Suprapubic skin (tissue), 4 donors: Measurements from ENCODE around the gene KRTAP24-1. TPM values are rescaled to one million over a fixed set of nuclear protein-coding genes. Genes with fewer than 3 reads are reported as not detected.

Experiments
- DNase-seq, 2 donors: peaks; one replicate each; pipeline ENCODE4 v3.0.0-alpha.2; 2019; ENCODE audit warnings: low spot score in 2 of 2
- H3K27ac ChIP-seq: fragments of 200-600 bp; sonication (generic); one replicate; pipeline ENCODE4 v1.5.1; 2019
- H3K27me3 ChIP-seq: fragments of 200-600 bp; sonication (generic); one replicate; pipeline ENCODE4 v1.5.1; 2019
- H3K36me3 ChIP-seq: fragments of 200-600 bp; sonication (generic); one replicate; pipeline ENCODE4 v1.5.1; 2019
- H3K4me1 ChIP-seq: fragments of 200-600 bp; sonication (generic); one replicate; pipeline ENCODE4 v1.5.1; 2019
- H3K4me3 ChIP-seq: fragments of 200-600 bp; sonication (generic); one replicate; pipeline ENCODE4 v1.5.1; 2019; ENCODE audit warnings: mild to moderate bottlenecking
- H3K9me3 ChIP-seq: fragments of 200-600 bp; sonication (generic); one replicate; pipeline ENCODE4 v1.5.1; 2019
- EP300 ChIP-seq: sonication (generic); formaldehyde crosslinking; IDR thresholded peaks from one replicate; pipeline ENCODE4 v1.6.1; 2017; ENCODE audit warnings: antibody characterized with exemption
- POLR2A ChIP-seq, 2 donors: fragments of 450-650 bp; IDR thresholded peaks; one replicate each; pipeline ENCODE4 v1.6.1; 2017; ENCODE audit warnings: antibody characterized with exemption in 2 of 2, mild to moderate bottlenecking in 2 of 2, moderate library complexity in 2 of 2
- POLR2AphosphoS5 ChIP-seq, 3 donors: sonication (generic); formaldehyde crosslinking; IDR thresholded peaks; one replicate each; pipeline ENCODE4 v1.6.1; 2017; ENCODE audit warnings: antibody characterized with exemption in 3 of 3
- WGBS: methylation state at CpG from one replicate; pipeline ENCODE4 v1.1.5; 2018; 5-methylcytosine and 5-hydroxymethylcytosine counted together
- total RNA-seq, 4 donors: library from RNA; depleted of rRNA; stranded (reverse); fragments of >200 nt; gene quantifications; one replicate each; pipeline ENCODE4 v1.1.0, GENCODE V29; 2016
- TF ChIP-seq, protein P1 (sequence below), 2 donors: fragments of 200-600 bp in 1 of 2; fragments of 450-650 bp in 1 of 2; sonication (generic) in 1 of 2; IDR thresholded peaks; one replicate each; pipeline ENCODE4 v1.5.1; 2016 to 2019; ENCODE audit warnings: antibody characterized with exemption in 2 of 2, mild to moderate bottlenecking in 1 of 2, moderate library complexity in 1 of 2

Gene KRTAP24-1
- total RNA-seq, 4 donors from 2014 or later: 0.47 to 9.7 (median 4.5) TPM; not detected in 1

DNA sequence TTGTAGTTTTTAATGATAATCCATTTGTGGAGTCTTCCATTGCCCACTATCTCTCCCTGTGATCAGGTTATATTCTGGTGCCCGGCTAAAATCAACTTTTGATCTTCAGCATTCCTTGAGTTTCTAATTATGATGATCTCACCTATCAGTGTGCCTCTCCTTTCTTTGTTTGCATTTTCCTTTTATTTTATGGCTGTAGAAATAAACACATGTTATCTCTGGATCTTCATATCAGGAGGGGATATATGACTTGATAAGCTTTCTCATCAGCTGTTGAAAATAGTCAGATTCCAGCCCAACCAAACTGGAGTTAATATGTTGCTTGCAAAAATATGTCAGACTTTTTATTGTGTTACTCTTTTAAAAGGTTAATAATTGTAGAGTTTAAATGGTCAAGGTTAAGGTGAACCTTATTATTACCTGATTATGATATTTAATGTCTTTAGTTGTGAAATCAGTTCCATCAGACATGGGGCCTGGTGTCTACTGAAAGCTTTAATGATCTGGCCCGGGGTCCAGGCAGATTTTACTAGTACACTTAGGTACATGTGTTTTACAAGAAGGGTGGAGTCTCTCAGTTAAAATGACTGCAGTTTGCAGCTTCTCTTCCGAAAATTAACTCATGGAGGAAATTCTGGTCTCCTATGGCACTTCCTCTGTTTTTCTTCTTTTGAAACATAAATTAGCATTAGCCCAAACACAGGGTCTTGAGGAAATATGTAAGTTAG lies 12.8 kb downstream of the KRTAP24-1 start:
- no peaks in the 10 kb centered on the region for H3K9me3 ChIP-seq
- WGBS: 57% methylated on average over 3 of the region's 3 CpGs
- H3K36me3 ChIP-seq: no peaks in the 10 kb centered on the region
- TF ChIP-seq EP300 (no peak), POLR2AphosphoS5 (IDR thresholded peaks at IDR 0.05) (no peak), POLR2A (IDR thresholded peaks at IDR 0.05) (no peak)
- TF ChIP-seq, protein P1, sequence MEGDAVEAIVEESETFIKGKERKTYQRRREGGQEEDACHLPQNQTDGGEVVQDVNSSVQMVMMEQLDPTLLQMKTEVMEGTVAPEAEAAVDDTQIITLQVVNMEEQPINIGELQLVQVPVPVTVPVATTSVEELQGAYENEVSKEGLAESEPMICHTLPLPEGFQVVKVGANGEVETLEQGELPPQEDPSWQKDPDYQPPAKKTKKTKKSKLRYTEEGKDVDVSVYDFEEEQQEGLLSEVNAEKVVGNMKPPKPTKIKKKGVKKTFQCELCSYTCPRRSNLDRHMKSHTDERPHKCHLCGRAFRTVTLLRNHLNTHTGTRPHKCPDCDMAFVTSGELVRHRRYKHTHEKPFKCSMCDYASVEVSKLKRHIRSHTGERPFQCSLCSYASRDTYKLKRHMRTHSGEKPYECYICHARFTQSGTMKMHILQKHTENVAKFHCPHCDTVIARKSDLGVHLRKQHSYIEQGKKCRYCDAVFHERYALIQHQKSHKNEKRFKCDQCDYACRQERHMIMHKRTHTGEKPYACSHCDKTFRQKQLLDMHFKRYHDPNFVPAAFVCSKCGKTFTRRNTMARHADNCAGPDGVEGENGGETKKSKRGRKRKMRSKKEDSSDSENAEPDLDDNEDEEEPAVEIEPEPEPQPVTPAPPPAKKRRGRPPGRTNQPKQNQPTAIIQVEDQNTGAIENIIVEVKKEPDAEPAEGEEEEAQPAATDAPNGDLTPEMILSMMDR (IDR thresholded peaks at IDR 0.05): no peak
- no peaks in the 10 kb centered on the region for H3K27me3 ChIP-seq
- H3K4me3 ChIP-seq: no peak overlapping the region
- no peak for DNase-seq
- no peak overlapping the region for H3K27ac ChIP-seq
- no peaks in the 10 kb centered on the region for H3K4me1 ChIP-seq

DNA sequence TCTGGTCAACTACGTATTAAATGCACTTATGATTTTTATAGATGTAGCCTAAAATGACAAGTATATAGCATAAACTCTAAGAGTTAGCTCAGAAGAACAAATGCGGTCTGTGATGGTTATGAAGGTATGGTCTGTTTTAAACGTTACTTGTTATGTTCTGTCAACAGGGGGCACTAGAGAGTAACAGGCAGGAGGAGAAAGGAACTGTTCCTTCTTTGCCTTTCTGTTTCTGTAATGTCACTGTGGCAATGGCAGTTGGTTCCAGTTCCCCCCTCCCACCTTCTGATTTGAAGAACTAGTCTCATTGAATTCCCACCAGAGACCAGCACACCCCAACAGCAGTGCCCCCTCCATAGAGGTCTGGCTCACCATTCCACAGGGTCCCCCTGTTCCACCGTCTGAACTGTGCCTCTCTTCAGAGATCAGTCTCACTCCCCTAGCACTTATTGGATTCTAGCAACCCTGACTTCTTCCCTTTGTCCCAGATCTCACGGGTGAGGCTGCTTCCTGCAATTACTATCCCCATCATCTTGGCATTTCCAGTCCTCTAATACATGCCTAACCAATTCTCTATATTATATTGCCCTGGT lies 14.0 kb downstream of the KRTAP24-1 start:
- Histone ChIP-seq H3K36me3 (no peaks in the 10 kb centered on the region), H3K27ac (no peak overlapping the region), H3K4me1 (no peaks in the 10 kb centered on the region), H3K9me3 (no peaks in the 10 kb centered on the region), H3K4me3 (no peak overlapping the region), H3K27me3 (no peaks in the 10 kb centered on the region)
- DNase-seq: no peak
- WGBS: 81% methylated on average over 5 of the region's 5 CpGs
- TF ChIP-seq, protein P1 (IDR thresholded peaks at IDR 0.05): no peak

DNA sequence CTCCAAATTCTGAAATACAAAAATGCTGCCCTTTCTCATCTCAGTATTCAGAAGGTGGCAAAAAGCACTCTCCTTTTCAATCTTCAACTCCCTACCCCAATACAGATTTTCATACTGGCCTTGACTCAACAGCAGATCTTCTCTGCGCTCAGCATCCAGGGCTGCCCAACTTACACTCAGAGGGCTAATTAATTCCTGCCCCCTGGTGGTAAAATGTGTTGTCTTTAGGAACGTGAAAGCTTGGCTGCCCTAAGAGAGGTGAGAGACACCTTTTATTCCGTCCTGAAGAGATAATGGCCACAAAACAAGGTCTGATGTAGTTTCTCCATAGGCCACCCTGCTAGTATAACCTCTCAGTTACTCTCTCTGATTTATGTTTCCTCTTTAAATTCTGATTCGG lies 25.0 kb downstream of the KRTAP24-1 start:
- TF ChIP-seq, protein P1 (IDR thresholded peaks at IDR 0.05): peak in 1 of 2 donors; percentile 12
- TF ChIP-seq POLR2A (IDR thresholded peaks at IDR 0.05): no peak
- H3K4me3 ChIP-seq: no peak overlapping the region
- no peaks in the 10 kb centered on the region for H3K36me3 ChIP-seq
- no peaks in the 10 kb centered on the region for H3K4me1 ChIP-seq
- H3K27me3 ChIP-seq: no peaks in the 10 kb centered on the region
- no peak for DNase-seq
- no peaks in the 10 kb centered on the region for H3K9me3 ChIP-seq
- WGBS: 64% methylated on average over 4 of the region's 4 CpGs
- H3K27ac ChIP-seq: no peak overlapping the region

DNA sequence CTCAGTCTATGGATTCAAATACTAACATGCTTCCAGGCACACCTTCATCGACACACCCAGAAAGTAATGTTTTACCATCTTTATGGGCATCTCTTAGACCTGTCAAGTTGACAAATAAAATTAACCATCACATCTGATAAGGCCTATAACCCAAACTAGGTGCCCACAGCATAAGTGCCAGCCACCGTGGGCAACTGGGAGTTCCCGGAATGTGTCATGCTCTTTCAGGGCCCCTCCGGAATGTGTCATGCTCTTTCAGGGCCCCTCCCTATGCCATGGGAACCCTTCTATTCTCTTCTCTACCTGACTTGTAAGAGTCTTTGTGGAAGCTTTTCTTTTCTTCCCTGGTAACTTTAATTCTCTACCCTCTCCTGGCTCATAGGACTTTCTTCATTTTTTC lies 26.6 kb downstream of the KRTAP24-1 start:
- 48% methylated on average over 4 of the region's 4 CpGs for WGBS
- H3K4me1 ChIP-seq: no peaks in the 10 kb centered on the region
- H3K4me3 ChIP-seq: no peak overlapping the region
- DNase-seq: no peak
- no peaks in the 10 kb centered on the region for H3K36me3 ChIP-seq
- no peak overlapping the region for H3K27ac ChIP-seq
- no peaks in the 10 kb centered on the region for H3K27me3 ChIP-seq
- no peaks in the 10 kb centered on the region for H3K9me3 ChIP-seq
- TF ChIP-seq, protein P1 (IDR thresholded peaks at IDR 0.05): no peak
- no peak for TF ChIP-seq POLR2A (IDR thresholded peaks at IDR 0.05)
- no peak for TF ChIP-seq POLR2AphosphoS5 (IDR thresholded peaks at IDR 0.05)

DNA sequence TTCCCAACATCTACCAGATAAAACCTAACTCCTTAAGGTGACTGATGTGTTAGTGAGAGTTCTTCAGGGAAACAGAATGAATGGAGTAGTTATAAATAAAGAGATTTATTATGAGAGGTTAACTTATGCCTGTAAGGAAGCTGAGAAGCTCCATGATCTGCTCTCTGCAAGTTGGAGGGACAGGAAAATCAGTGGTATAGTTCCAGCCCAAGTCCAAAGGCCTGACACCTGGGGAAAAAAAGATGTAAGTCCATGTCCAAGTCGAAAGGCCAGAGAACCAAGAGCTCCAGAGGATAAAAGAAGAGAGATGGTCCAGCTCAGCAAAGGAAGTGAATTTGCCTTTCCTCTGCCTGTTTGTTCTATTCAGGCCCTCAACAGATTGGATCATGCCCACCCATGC lies 27.1 kb downstream of the KRTAP24-1 start:
- Histone ChIP-seq H3K9me3 (no peaks in the 10 kb centered on the region), H3K4me1 (no peaks in the 10 kb centered on the region), H3K4me3 (no peak overlapping the region), H3K27me3 (no peaks in the 10 kb centered on the region), H3K27ac (no peak overlapping the region), H3K36me3 (no peaks in the 10 kb centered on the region)
- no peak for TF ChIP-seq POLR2AphosphoS5 (IDR thresholded peaks at IDR 0.05)
- TF ChIP-seq, protein P1 (IDR thresholded peaks at IDR 0.05): no peak
- TF ChIP-seq EP300: no peak
- TF ChIP-seq POLR2A (IDR thresholded peaks at IDR 0.05): no peak
- DNase-seq: no peak
- 34% methylated on average over 1 of the region's 1 CpG for WGBS
